SU-DHL-6 (cell line): Measurements from ENCODE around the gene KCTD10.

Source experiments
- H2AFZ ChIP-seq: fragments of 200-600 bp; sonication (generic); 2 replicates; pipeline ENCODE4 v1.6.1; 2014; ENCODE audit warnings: low read depth, mild to moderate bottlenecking, moderate library complexity, mixed read lengths, antibody characterized with exemption, low read length; ENCODE audit not compliant: severe bottlenecking
- H3F3A ChIP-seq: fragments of 200-600 bp; shearing (Covaris generic); 2 replicates; pipeline ENCODE4 v1.6.0; 2016; ENCODE audit warnings: antibody characterized with exemption, mild to moderate bottlenecking; ENCODE audit not compliant: insufficient read depth
- H3K27ac ChIP-seq: fragments of 200-600 bp; sonication (generic); 2 replicates; pipeline ENCODE4 v1.5.1; 2016; ENCODE audit warnings: low read depth, mild to moderate bottlenecking, low read length, moderate library complexity, mixed read lengths
- H3K27me3 ChIP-seq: fragments of 200-600 bp; sonication (generic), shearing (Covaris generic); 2 replicates; pipeline ENCODE4 v1.6.0; 2014; ENCODE audit warnings: mild to moderate bottlenecking, low read length
- H3K36me3 ChIP-seq: fragments of 200-600 bp; sonication (generic); 2 replicates; pipeline ENCODE4 v1.6.1; 2014; ENCODE audit warnings: mild to moderate bottlenecking, low read length, mixed read lengths
- H3K4me2 ChIP-seq: fragments of 300-600, 200-600 bp; shearing (Covaris generic), sonication (generic); 2 replicates; pipeline ENCODE4 v1.6.0; 2014; ENCODE audit warnings: low read length, low read depth, mild to moderate bottlenecking; ENCODE audit not compliant: poor library complexity, severe bottlenecking
- H3K4me3 ChIP-seq: fragments of 200-600 bp; sonication (generic); 2 replicates; pipeline ENCODE4 v1.5.1; 2014; ENCODE audit warnings: antibody characterized with exemption, low read length, mild to moderate bottlenecking, mixed read lengths; ENCODE audit not compliant: insufficient read depth, poor library complexity, severe bottlenecking
- H3K79me2 ChIP-seq: fragments of 200-600 bp; sonication (generic); 2 replicates; pipeline ENCODE4 v1.6.1; 2014; ENCODE audit warnings: mild to moderate bottlenecking, low read length, moderate library complexity; ENCODE audit not compliant: insufficient read depth
- H3K9ac ChIP-seq: fragments of 200-600 bp; sonication (generic); 2 replicates; pipeline ENCODE4 v1.7.0; 2014; ENCODE audit warnings: mild to moderate bottlenecking, low read length
- H3K9me2 ChIP-seq: fragments of 200-600 bp; sonication (generic); replicated peaks from 2 replicates; pipeline ENCODE4 v1.6.1; 2014; ENCODE audit warnings: low read length; ENCODE audit not compliant: insufficient read depth
- H3K9me3 ChIP-seq: fragments of 200-600 bp; sonication (generic); 2 replicates; pipeline ENCODE4 v1.6.1; 2014; ENCODE audit warnings: low read length, mixed read lengths; ENCODE audit not compliant: insufficient read depth
- H4K20me1 ChIP-seq: fragments of 200-600 bp; sonication (generic); 2 replicates; pipeline ENCODE4 v1.6.1; 2014; ENCODE audit warnings: low read depth, mild to moderate bottlenecking, antibody characterized with exemption, low read length, moderate library complexity, mixed read lengths
- EZH2phosphoT487 ChIP-seq: fragments of 200-600 bp; sonication (generic), shearing (Covaris generic); conservative IDR thresholded peaks from 2 replicates; pipeline ENCODE4 v1.6.1; 2018; ENCODE audit warnings: mild to moderate bottlenecking, antibody characterized with exemption, low read length, moderate library complexity, mixed read lengths
- TF ChIP-seq, protein P1 (sequence below): fragments of 200-600 bp; sonication (generic); IDR thresholded peaks from one replicate; pipeline ENCODE4 v1.5.1; 2017; ENCODE audit warnings: antibody characterized with exemption, mild to moderate bottlenecking, low read length, moderate library complexity; ENCODE audit not compliant: insufficient read depth, poor library complexity, severe bottlenecking

Gene KCTD10

GRCh38 chr12:109463756-109464155 lies 13.3 kb downstream of the KCTD10 start:
- no peak overlapping the region for H3K4me3 ChIP-seq
- TF ChIP-seq, protein P1, sequence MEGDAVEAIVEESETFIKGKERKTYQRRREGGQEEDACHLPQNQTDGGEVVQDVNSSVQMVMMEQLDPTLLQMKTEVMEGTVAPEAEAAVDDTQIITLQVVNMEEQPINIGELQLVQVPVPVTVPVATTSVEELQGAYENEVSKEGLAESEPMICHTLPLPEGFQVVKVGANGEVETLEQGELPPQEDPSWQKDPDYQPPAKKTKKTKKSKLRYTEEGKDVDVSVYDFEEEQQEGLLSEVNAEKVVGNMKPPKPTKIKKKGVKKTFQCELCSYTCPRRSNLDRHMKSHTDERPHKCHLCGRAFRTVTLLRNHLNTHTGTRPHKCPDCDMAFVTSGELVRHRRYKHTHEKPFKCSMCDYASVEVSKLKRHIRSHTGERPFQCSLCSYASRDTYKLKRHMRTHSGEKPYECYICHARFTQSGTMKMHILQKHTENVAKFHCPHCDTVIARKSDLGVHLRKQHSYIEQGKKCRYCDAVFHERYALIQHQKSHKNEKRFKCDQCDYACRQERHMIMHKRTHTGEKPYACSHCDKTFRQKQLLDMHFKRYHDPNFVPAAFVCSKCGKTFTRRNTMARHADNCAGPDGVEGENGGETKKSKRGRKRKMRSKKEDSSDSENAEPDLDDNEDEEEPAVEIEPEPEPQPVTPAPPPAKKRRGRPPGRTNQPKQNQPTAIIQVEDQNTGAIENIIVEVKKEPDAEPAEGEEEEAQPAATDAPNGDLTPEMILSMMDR, result no peak
- no peak for TF ChIP-seq EZH2phosphoT487

DNA sequence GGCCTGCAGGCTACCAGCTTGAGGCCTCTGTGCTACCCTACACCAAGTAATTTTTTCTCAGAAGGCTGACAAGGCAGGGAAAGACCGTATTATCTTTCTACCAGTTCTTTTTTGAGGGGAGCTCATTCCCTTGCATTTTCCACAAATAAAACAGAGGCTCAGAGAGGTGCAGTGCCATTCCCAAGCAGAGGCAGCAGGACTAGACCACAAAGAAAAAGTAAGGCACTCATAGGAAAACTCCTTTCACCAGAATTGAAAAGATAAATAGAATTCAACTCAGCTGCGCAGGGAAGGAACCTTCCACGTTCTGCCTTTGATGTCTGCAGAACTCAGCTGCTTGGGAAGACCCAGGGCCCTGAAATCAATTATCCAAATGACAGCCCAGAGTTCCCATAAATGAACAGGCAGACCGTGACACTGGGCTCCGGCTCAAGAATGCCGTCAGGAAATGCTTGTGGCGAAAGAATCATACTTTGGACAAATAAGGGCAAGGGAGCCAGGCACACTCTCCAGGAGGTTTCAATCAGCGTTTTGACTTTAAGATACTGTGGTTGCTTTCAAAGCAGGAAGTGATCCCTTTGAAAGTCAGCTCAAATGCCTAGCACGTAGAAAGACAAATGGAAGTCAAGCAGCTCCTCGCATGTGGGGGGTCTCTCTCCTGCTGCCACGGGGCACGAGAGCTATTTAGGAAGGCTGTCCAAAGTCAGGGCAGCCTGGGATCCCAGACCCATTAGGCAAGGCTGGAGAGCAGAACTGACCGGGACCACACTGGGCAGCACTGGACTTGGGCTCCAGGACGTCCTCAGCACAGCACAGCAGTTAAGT lies 14.0 kb downstream of the KCTD10 start:
- Histone ChIP-seq H3K79me2 (peaks cover 52% of the 10 kb centered on the region), H3K4me3 (no peak overlapping the region), H3K9ac (no peak overlapping the region), H4K20me1 (no peaks in the 10 kb centered on the region), H3K27me3 (no peaks in the 10 kb centered on the region), H3K9me3 (no peaks in the 10 kb centered on the region), H2AFZ (no peak overlapping the region), H3K9me2 (no peaks in the 10 kb centered on the region), H3K4me2 (no peak overlapping the region), H3K27ac (no peak overlapping the region), H3K36me3 (no peaks in the 10 kb centered on the region), H3F3A (no peaks in the 10 kb centered on the region)
- TF ChIP-seq EZH2phosphoT487, result no peak
- TF ChIP-seq, protein P1, result no peak

More at GRCh38 chr12:109463756-109464155, 13.3 kb downstream of the KCTD10 start:
- H4K20me1 ChIP-seq, result no peaks in the 10 kb centered on the region
- no peak overlapping the region for H3K4me2 ChIP-seq
- H2AFZ ChIP-seq, result no peak overlapping the region
- peaks cover 50% of the 10 kb centered on the region for H3K79me2 ChIP-seq
- H3K9me2 ChIP-seq, result no peaks in the 10 kb centered on the region
- no peak overlapping the region for H3K27ac ChIP-seq
- H3K27me3 ChIP-seq, result no peaks in the 10 kb centered on the region
- no peaks in the 10 kb centered on the region for H3F3A ChIP-seq
- no peak overlapping the region for H3K9ac ChIP-seq
- H3K9me3 ChIP-seq, result no peaks in the 10 kb centered on the region
- H3K36me3 ChIP-seq, result no peaks in the 10 kb centered on the region

DNA sequence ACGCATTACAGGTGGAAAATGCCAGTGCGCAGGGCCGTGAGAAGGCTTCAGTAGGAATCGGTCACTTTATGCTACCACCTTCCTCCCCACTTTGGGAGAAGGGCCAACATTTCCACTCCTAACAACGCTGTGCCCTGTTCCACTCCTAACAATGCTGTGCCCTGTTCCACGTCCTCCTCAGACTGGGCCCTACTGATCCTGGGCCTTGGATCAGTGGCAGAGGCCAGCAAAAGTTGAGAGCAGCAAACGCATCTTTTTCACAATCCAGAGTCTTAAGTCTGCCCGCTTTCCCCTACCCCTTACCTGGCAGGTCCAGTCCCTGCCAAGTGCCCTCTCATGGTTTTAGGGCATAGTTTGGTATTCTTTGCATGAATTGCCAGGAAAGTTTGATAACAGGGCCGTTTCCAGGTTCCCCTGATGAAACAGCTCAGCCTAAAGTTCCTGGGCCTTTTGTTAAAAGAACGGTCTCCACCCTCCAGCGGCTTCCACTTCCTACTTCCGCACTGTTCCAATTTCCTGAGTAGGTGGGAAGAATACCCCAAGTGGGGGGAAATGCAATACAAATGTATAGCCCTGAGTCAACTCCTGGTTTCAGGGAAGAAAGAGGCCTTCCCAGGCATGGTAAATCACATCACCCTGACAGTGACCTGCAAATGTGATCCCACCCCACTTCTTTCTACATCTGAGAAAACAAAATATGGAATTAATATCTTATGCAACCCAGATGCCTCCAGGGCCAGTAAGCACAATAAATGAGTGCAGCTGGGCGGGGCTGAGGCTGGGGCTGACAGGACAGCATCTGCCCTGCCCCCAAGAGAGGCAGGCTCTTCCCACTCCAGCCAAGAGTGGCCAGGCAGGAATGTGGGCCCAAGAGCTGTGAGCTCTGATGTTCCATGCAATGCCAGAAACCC lies 15.0 kb downstream of the KCTD10 start:
- no peak overlapping the region for H3K4me2 ChIP-seq
- H3K9me3 ChIP-seq, result no peaks in the 10 kb centered on the region
- peaks cover 52% of the 10 kb centered on the region for H3K79me2 ChIP-seq
- no peak overlapping the region for H3K4me3 ChIP-seq
- no peak overlapping the region for H3K27ac ChIP-seq
- H3K27me3 ChIP-seq, result no peaks in the 10 kb centered on the region
- H3K9me2 ChIP-seq, result no peaks in the 10 kb centered on the region
- peaks cover under 1% of the 10 kb centered on the region; the same call in 1 of the 2 replicates for H3K36me3 ChIP-seq
- TF ChIP-seq EZH2phosphoT487, result no peak
- TF ChIP-seq, protein P1, result no peak
- no peak overlapping the region for H3K9ac ChIP-seq
- H2AFZ ChIP-seq, result no peak overlapping the region
- H3F3A ChIP-seq, result no peaks in the 10 kb centered on the region
- no peaks in the 10 kb centered on the region for H4K20me1 ChIP-seq
